NCI-H226 (cell line): ENCODE results near the gene GPR15LG.
"Not testable (repeated sequence)": the region's sequence is repeated elsewhere in the genome, so short reads cannot be mapped to it uniquely, and the experiment has no call there.

Experiments
- DNase-seq: peaks from one replicate; pipeline ENCODE4 v3.0.0-alpha.2; 2015

The GPR15LG gene

GRCh38 chr10:84173501-84173929 is at the start of gene GPR15LG:
GPR15LG (plus strand) TSS chr10:84173801; CDS start chr10:84173852, 51 bp downstream.
- DNase-seq, result no peak

GRCh38 chr10:84125910-84126784 is 47.5 kb upstream of the GPR15LG start:
- not testable (repeated sequence) for DNase-seq

DNA sequence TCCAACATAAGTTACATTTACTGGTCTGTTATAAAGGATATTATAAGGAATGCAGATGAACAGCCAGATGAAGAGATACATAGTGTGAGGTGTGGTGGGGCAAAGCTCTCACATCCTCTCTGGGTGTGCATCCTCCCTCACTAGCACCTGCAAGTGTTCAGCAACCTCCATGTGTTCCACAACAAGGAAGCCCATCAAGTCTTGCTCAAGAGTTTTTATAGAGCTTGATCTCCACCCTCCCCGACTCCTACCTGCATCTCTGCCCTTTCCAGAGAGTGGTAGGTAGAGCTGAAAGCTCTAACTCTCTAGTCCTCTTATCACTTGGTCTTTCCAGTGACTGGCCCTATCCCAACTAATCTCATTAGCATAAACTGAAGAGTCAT is 46.8 kb upstream of the GPR15LG start:
- DNase-seq, result no peak

GRCh38 chr10:84135836-84136235 is 37.8 kb upstream of the GPR15LG start:
- no peak for DNase-seq

DNA sequence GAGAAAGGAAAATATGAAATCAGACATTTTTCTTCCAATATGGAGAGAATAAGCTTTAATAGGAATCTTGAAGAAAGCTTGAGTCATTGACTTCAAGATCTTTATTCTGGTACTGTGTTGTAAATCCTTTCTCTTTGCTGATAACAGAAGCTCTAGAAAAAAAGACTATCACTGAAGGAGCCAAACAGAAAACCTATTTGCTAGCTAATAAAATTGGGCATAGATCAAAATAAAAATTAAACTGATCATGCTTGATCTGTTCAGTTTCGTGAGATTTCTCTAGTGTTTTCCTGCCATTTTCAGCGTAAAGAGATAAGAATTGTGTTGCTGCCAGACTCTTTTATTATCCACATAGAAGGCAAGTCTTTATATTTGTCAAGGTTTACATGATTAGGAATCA is 35.8 kb upstream of the GPR15LG start:
- DNase-seq, result no peak

DNA sequence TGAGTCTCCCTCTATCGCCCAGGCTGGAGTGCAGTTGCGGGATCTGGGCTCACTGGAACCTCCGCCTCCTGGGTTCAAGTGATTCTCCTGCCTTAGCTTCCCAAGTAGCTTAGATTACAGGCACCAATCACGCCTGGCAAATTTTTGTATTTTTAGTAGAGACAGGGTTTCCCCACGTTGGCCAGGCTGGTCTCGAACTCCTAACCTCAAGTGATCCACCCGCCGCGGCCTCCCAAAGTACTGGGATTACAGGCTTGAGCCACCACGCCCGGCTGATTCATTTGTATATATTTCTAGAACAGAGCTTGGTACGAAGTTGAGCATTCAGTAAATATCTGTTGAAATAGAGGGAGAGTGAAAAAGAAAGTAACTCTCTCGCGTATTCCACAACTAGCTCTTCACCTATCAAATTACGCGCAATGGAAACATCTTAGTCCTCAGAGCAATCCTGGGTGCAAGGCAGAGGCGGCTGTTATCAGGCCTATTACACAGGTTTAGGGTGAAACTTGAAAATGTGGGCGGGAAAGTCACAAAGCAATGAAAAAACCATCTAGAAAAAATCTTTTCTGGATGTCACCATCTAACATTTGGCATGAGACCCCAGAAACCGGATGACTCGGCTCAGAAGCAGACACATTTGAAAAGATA is 35.0 kb upstream of the GPR15LG start:
- DNase-seq, result peak; percentile 3

DNA sequence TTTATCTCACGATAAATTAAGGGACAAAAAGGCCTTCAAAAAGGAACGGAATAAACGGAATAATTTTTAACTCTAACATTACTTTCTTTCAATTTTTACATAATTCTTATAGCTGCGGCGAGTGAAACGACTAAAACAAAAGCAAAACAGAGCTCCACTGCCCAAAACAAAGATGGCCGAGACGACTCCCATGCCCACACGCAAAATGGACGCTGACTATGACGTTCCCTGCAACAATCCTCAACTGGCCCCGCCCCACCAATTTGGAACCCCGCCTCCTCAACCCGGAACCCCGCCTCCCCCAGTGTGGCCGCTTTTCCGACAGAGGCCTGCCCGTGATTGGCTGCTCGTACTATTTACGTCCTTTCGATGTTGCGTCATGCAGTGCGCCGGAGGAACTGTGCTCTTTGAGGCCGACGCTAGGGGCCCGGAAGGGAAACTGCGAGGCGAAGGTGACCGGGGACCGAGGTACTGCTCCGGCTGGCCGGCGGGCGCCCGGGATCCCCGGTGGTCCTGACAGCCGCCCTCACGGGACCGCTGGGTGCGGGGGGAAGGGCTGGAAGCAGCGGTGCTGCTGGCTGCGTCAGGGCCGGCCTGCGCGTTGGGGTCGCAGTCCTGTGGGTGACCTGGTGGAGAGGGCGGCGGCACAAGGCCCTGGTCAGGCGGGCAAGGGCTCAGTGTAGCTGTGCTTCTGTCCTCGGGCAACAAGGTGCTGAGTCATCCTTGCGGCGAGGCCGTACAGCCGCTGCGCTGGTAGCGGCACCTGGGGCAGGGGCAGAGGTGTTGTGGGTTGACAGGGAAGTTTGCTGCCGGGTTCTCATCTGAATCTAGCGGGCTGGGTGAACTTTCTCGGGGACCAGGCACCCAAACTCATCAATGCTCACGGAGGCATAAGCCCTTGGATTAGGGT is 34.2 kb upstream of the GPR15LG start, which contains the start of gene GHITM:
Gene GHITM, plus strand, starts transcription at position 384 of the 910 bp plus-strand sequence. CDS start 1,992 bp downstream, outside the sequence.
- DNase-seq, result peak; percentile 95

GRCh38 chr10:84140036-84140379 is 33.6 kb upstream of the GPR15LG start:
- DNase-seq, result no peak

- no peak for DNase-seq
Measured at GRCh38 chr10:84147347-84147746, 26.3 kb upstream of the GPR15LG start.

DNA sequence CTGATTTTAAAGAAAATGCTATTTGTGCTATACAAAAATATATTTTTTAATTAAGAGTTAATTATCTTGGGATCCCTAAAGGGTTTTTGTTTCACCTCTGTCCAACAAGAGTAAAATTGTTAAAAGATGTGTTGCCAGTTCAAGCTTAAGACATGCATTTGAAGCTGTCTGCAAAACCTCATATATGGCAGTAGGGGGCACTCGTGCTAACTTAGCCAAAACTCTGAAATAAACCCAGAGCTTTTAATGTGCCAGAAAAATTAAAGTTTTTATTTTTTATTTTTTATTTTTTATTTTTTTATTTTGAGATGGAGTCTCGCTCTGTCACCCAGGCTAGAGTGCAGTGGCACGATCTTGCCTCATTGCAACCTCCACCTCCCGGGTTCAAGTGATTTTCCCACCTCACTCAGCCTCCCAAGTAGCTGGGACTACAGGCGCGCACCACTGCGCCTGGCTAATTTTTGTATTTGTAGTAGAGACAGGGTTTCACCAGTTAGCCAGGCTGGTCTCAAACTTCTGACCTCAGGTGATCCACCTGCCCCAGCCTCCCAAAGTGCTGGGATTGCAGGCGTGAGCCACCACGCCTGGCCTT is 25.5 kb upstream of the GPR15LG start:
- DNase-seq, result not testable (repeated sequence)

DNA sequence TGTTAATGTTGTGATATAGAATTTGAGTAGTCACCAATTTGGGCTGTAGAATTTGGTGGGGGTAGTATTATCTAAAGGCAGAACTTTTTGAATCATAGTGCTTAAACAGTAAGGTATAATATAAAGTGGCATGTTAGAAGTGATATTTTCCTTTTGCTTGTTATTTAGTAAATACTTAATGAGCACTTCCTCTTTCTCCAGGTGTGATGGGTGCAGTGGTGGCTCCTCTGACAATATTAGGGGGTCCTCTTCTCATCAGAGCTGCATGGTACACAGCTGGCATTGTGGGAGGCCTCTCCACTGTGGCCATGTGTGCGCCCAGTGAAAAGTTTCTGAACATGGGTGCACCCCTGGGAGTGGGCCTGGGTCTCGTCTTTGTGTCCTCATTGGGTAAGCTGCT is 23.7 kb upstream of the GPR15LG start:
- DNase-seq, result no peak

DNA sequence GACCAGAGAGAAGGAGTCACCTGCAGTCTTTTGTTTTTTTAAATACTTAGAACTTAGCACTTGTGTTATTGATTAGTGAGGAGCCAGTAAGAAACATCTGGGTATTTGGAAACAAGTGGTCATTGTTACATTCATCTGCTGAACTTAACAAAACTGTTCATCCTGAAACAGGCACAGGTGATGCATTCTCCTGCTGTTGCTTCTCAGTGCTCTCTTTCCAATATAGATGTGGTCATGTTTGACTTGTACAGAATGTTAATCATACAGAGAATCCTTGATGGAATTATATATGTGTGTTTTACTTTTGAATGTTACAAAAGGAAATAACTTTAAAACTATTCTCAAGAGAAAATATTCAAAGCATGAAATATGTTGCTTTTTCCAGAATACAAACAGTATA is 20.8 kb upstream of the GPR15LG start:
- no peak for DNase-seq

DNA sequence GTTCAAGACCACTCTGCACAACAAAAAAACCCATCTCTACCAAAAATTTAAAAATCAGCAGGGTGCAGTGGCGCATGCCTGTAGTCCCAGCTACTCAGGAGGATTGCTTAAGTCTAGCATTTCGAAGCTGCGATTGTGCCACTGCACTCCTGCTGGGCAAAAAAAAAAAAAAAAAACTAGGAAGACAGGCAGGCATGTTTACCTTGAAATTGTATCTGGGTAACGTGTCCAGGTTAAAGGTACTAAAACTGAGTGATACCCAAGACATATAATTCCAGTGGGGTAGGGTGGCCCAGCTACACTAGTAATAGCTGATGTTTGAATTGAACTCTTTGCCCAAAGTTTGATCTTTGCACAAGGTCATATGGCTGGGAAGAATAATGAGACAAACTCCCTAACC is 18.1 kb upstream of the GPR15LG start:
- no peak for DNase-seq

DNA sequence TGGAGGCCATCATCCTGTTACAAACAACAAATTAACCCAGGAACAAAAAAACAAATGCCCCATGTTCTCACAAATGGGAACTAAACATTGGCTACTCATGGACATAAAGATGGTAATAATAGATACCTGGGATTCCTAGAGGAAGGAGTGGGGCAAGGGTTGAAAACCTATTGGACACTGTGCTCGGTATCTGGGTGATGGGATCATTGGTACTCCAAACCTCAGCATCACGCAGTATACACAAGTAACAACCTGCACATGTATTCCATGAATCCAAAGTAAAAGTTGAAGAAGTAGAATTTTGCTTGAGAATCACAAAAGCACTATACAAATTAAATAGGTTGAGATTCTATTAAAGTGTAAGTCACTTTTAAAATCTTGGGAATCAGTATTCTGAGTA is 17.6 kb upstream of the GPR15LG start:
- no peak for DNase-seq

GRCh38 chr10:84156768-84157167 is 16.8 kb upstream of the GPR15LG start:
- DNase-seq, result no peak

DNA sequence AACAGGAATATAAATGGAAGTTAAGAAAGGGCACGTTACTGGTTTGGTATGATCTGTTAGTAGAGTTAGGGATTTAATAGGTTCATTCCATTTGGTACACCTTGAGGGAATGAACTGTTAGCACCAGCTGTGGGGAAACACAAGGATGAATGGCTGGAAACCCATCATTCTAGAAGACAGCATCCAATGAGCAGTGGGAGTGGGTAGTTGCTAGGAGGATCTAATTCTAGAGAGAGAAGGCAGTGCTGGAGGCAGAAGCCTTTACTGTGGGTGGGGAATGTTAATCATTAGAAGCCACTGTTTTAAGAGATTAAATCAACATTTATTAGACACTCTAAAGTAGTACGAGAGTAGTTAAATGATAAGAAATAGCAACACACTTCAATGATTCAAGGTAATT is 15.5 kb upstream of the GPR15LG start:
- DNase-seq, result no peak

DNA sequence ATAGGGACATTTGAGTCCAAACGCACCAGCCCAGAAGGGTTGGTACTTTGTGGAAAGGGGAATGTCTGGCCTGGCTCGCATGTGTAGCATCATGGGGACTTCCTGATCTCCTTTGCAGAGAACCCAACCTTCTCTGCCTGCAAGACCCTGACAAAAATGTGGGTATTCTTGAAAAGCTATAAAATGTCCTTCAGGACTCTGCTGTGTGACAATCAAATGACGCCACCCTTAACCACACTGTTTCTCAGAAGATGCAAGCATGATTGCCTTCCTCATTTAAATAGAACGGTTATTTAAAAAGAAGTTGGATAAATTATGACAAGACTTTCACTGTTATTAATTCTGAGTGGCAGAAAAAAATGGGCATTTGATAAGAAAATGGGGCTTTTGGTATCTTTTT is 15.1 kb upstream of the GPR15LG start:
- DNase-seq, result no peak

GRCh38 chr10:84159076-84159685 is 14.4 kb upstream of the GPR15LG start:
- no peak for DNase-seq

DNA sequence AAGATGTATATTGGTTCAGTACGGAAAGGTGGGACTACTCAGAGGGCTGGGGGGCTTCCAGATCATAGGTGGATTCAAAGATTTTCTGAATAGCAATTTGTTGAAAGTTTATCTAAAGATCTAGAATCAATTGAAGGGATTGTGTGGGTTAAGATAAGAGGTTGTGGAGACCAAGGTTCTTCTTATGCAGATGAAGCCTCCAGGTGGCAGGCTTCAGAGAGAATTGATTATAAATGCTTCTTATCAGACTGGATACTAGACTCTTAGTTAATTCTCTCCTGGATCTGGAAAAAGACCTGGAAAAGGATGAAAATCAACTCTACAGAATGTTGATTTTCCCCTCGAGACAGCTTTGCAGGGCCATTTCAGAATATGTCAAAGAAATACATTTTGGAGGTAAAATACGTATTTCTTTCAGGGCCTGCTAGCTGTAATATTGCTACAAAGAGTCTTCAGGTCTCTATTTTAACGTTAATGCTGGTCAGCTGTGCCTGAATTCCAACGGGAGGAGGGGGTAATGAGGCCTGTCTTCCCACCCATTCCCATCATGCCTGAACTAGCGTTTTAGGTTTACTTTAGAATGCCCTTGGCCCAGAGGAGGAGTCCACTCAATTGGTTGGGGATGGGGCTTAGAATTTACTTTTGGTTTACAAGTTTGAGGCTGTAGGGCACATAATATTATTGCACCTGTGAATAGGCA is 12.8 kb upstream of the GPR15LG start:
- no peak for DNase-seq

GRCh38 chr10:84163996-84164395 is 9.6 kb upstream of the GPR15LG start:
- no peak for DNase-seq

GRCh38 chr10:84164442-84164841 is 9.2 kb upstream of the GPR15LG start:
- DNase-seq, result no peak
